ENCODE results near the gene SLC52A3. TPM values are rescaled to one million over a fixed set of nuclear protein-coding genes. Genes with fewer than 3 reads are reported as not detected.
A peak's percentile ranks its signal among the peaks of the same experiment; 100 is the strongest.

The SLC52A3 gene
- total RNA-seq, 4 donors from 2014 or later: 15.7 to 176 (median 26.0) TPM

GRCh38 chr20:739736-740135, 28.6 kb downstream of the SLC52A3 start:
- Histone ChIP-seq H3K27ac (no peak overlapping the region), H3K4me3 (no peak overlapping the region), H3K36me3 (no peaks in the 10 kb centered on the region), H3K9me3 (peaks cover 0 to 3% (median 0%) of the 10 kb centered on the region in 4 donors), H3K4me1 (no peaks in the 10 kb centered on the region), H3K27me3 (no peaks in the 10 kb centered on the region)
- DNase-seq: no peak
- no peak for TF ChIP-seq POLR2A (IDR thresholded peaks at IDR 0.05)

GRCh38 chr20:733861-734260, 34.4 kb downstream of the SLC52A3 start:
- Histone ChIP-seq H3K4me3 (no peak overlapping the region), H3K4me1 (no peaks in the 10 kb centered on the region), H3K36me3 (no peaks in the 10 kb centered on the region), H3K27ac (no peak overlapping the region), H3K9me3 (no peaks in the 10 kb centered on the region), H3K27me3 (peaks cover 0 to 2% of the 10 kb centered on the region in 2 donors)
- no peak for DNase-seq
- no peak for TF ChIP-seq CTCF (IDR thresholded peaks at IDR 0.05)
- no peak for TF ChIP-seq POLR2A (IDR thresholded peaks at IDR 0.05)

GRCh38 chr20:732727-733126, 35.6 kb downstream of the SLC52A3 start:
- TF ChIP-seq POLR2A (IDR thresholded peaks at IDR 0.05) (no peak), CTCF (IDR thresholded peaks at IDR 0.05) (no peak)
- H3K27ac ChIP-seq: no peak overlapping the region
- peaks cover 0 to 9% (median 3%) of the 10 kb centered on the region in 4 donors for H3K4me1 ChIP-seq
- H3K27me3 ChIP-seq: peaks cover 0 to 13% of the 10 kb centered on the region in 2 donors
- H3K9me3 ChIP-seq: no peaks in the 10 kb centered on the region
- DNase-seq: no peak
- no peak overlapping the region for H3K4me3 ChIP-seq
- H3K36me3 ChIP-seq: no peaks in the 10 kb centered on the region

GRCh38 chr20:731891-732560, 36.3 kb downstream of the SLC52A3 start:
- no peaks in the 10 kb centered on the region for H3K9me3 ChIP-seq
- H3K27me3 ChIP-seq: peaks cover 0 to 14% of the 10 kb centered on the region in 2 donors
- no peak for DNase-seq
- H3K4me3 ChIP-seq: no peak overlapping the region
- H3K27ac ChIP-seq: no peak overlapping the region
- TF ChIP-seq CTCF (IDR thresholded peaks at IDR 0.05) (no peak), POLR2A (IDR thresholded peaks at IDR 0.05) (no peak)
- no peaks in the 10 kb centered on the region for H3K36me3 ChIP-seq
- H3K4me1 ChIP-seq: peaks cover 0 to 9% (median 3%) of the 10 kb centered on the region in 4 donors

GRCh38 chr20:730005-730404, 38.3 kb downstream of the SLC52A3 start:
- Histone ChIP-seq H3K27ac (no peak overlapping the region), H3K9me3 (no peaks in the 10 kb centered on the region), H3K36me3 (no peaks in the 10 kb centered on the region), H3K27me3 (peaks cover 0 to 18% of the 10 kb centered on the region in 2 donors), H3K4me3 (no peak overlapping the region), H3K4me1 (peaks cover 0 to 9% (median 3%) of the 10 kb centered on the region in 4 donors)
- DNase-seq: no peak
- TF ChIP-seq CTCF (IDR thresholded peaks at IDR 0.05) (no peak), POLR2A (IDR thresholded peaks at IDR 0.05) (no peak)

- DNase-seq: peak in 1 of 3 donors; percentile 53
- H3K9me3 ChIP-seq: no peaks in the 10 kb centered on the region
- peaks cover 0 to 9% (median 3%) of the 10 kb centered on the region in 4 donors for H3K4me1 ChIP-seq
- H3K36me3 ChIP-seq: no peaks in the 10 kb centered on the region
- TF ChIP-seq CTCF (IDR thresholded peaks at IDR 0.05): peak in 4 of 6 experiments; percentile 31 to 39 (median 32)
- TF ChIP-seq POLR2A (IDR thresholded peaks at IDR 0.05): no peak
- H3K27ac ChIP-seq: no peak overlapping the region
- H3K4me3 ChIP-seq: peak overlapping the region in 3 of 4 donors; percentile 37 to 43 (median 40)
- peaks cover 0 to 18% of the 10 kb centered on the region in 2 donors for H3K27me3 ChIP-seq
Observed at GRCh38 chr20:728256-728944, 39.9 kb downstream of the SLC52A3 start.

Measured in Peyer's patch (tissue), 4 donors.